Fibroblast of lung (primary cell): ENCODE results near the gene ATP2B1. TPM values are rescaled to one million over a fixed set of nuclear protein-coding genes. Genes with fewer than 3 reads are reported as not detected.

ENCODE experiments used
- DNase-seq, 2 donors: peaks; one replicate each; pipeline versions ENCODE4 v3.0.0 to v3.0.0-alpha.2; 2010; ENCODE audit warnings: low read depth in 2 of 2
- H2AFZ ChIP-seq: 2 replicates; pipeline ENCODE4 v1.5.1; 2012; ENCODE audit warnings: low read length, control low read depth, inconsistent platforms
- H3K27ac ChIP-seq: 2 replicates; pipeline ENCODE4 v1.5.1; 2011; ENCODE audit warnings: low read length, control low read depth; ENCODE audit not compliant: insufficient read depth
- H3K27me3 ChIP-seq: 2 replicates; pipeline ENCODE4 v1.5.1; 2011; ENCODE audit warnings: mild to moderate bottlenecking, low read length; ENCODE audit not compliant: control insufficient read depth, insufficient read depth
- H3K36me3 ChIP-seq: 2 replicates; pipeline ENCODE4 v1.5.1; 2011; ENCODE audit warnings: low read length; ENCODE audit not compliant: control insufficient read depth, insufficient read depth
- H3K4me1 ChIP-seq: 2 replicates; pipeline ENCODE4 v1.5.1; 2011; ENCODE audit warnings: low read length; ENCODE audit not compliant: control insufficient read depth, insufficient read depth; ENCODE audit errors: extremely low read depth
- H3K4me2 ChIP-seq: 2 replicates; pipeline ENCODE4 v1.5.1; 2011; ENCODE audit warnings: low read length, control low read depth; ENCODE audit not compliant: insufficient read depth; ENCODE audit errors: extremely low read depth
- H3K4me3 ChIP-seq, 4 experiments: fragments of 200-600 bp in 1 of 4; sonication (generic) in 1 of 4; replicated peaks in 1 of 4; 2 replicates each; pipeline ENCODE4 v1.5.1; 2011 to 2016; ENCODE audit warnings: low read length in 4 of 4, low read depth in 3 of 4, mild to moderate bottlenecking in 3 of 4, control low read depth in 2 of 4, inconsistent platforms in 1 of 4, mixed read lengths in 1 of 4; ENCODE audit not compliant: insufficient read depth in 1 of 4; ENCODE audit errors: control extremely low read depth in 1 of 4
- H3K79me2 ChIP-seq: 2 replicates; pipeline ENCODE4 v1.5.1; 2012; ENCODE audit warnings: mild to moderate bottlenecking, low read length, inconsistent platforms; ENCODE audit not compliant: control insufficient read depth, insufficient read depth
- H3K9ac ChIP-seq: 2 replicates; pipeline ENCODE4 v1.5.1; 2011; ENCODE audit warnings: mild to moderate bottlenecking, low read length, control low read depth; ENCODE audit not compliant: insufficient read depth
- H3K9me3 ChIP-seq: 2 replicates; pipeline ENCODE4 v1.5.1; 2012; ENCODE audit warnings: low read depth, low read length; ENCODE audit not compliant: control insufficient read depth, insufficient read depth
- H4K20me1 ChIP-seq: 2 replicates; pipeline ENCODE4 v1.5.1; 2011; ENCODE audit warnings: low read length; ENCODE audit not compliant: control insufficient read depth, insufficient read depth; ENCODE audit errors: extremely low read depth
- EZH2 ChIP-seq: IDR thresholded peaks from 2 replicates; pipeline ENCODE4 v1.5.1; 2012; ENCODE audit warnings: low read length, control low read depth, mild to moderate bottlenecking; ENCODE audit errors: missing control alignments
- polyA plus RNA-seq, 2 donors: library from polyadenylated mRNA; depleted of rRNA in 1 of 2; stranded (reverse) in 1 of 2; unstranded in 1 of 2; fragments of >200 nt; gene quantifications; 2 replicates each; pipeline ENCODE4 v1.2.1, GENCODE V29; 2011 to 2012; ENCODE audit warnings: missing spikeins in 1 of 2
- total RNA-seq: library from RNA; depleted of rRNA; stranded (reverse); fragments of >200 nt; gene quantifications from 2 replicates; pipeline ENCODE4 v1.2.1, GENCODE V29; 2014
- TF ChIP-seq, protein P1 (sequence below), 2 donors: IDR thresholded peaks in 1 of 2; conservative IDR thresholded peaks in 1 of 2; 1 replicate in 1 of 2; 2 replicates in 1 of 2; pipeline ENCODE4 v1.5.1; 2011 to 2012; ENCODE audit warnings: low read length in 2 of 2, control low read depth in 1 of 2, inconsistent platforms in 1 of 2, low read depth in 1 of 2, mild to moderate bottlenecking in 1 of 2

ATP2B1 gene
- total and polyA plus RNA-seq, 2 donors (not counting 1 experiment from before 2014, with no cell fraction given), result 64.3 to 141 TPM

DNA sequence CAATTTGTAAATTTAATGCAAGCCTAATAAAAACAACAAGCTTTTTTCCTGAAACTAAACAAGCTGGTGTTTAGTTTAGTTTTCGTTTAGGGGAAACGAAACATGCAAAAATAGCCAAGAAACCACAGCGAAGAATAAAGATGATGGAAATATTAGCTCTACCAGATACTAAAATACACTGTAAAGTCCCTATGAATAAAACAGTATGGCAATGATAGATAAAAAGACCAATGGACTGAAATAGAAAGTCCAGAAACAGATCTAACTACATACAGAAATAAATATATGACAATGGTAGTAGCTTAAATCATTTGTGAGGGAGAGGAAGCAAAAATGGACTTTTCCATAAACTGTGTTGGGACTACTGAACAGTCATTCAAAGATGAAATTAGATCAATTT is 26.4 kb downstream of the ATP2B1 start:
- H3K4me2 ChIP-seq, result no peak overlapping the region
- no peak overlapping the region for H3K27ac ChIP-seq
- H3K36me3 ChIP-seq, result no peaks in the 10 kb centered on the region
- H2AFZ ChIP-seq, result no peak overlapping the region
- no peaks in the 10 kb centered on the region for H3K4me1 ChIP-seq
- no peaks in the 10 kb centered on the region for H3K27me3 ChIP-seq
- H4K20me1 ChIP-seq, result no peaks in the 10 kb centered on the region
- H3K9me3 ChIP-seq, result no peaks in the 10 kb centered on the region
- H3K4me3 ChIP-seq, result no peak overlapping the region
- no peak overlapping the region for H3K9ac ChIP-seq
- peaks cover 97% of the 10 kb centered on the region for H3K79me2 ChIP-seq
- TF ChIP-seq, protein P1, sequence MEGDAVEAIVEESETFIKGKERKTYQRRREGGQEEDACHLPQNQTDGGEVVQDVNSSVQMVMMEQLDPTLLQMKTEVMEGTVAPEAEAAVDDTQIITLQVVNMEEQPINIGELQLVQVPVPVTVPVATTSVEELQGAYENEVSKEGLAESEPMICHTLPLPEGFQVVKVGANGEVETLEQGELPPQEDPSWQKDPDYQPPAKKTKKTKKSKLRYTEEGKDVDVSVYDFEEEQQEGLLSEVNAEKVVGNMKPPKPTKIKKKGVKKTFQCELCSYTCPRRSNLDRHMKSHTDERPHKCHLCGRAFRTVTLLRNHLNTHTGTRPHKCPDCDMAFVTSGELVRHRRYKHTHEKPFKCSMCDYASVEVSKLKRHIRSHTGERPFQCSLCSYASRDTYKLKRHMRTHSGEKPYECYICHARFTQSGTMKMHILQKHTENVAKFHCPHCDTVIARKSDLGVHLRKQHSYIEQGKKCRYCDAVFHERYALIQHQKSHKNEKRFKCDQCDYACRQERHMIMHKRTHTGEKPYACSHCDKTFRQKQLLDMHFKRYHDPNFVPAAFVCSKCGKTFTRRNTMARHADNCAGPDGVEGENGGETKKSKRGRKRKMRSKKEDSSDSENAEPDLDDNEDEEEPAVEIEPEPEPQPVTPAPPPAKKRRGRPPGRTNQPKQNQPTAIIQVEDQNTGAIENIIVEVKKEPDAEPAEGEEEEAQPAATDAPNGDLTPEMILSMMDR (conservative IDR thresholded peaks at IDR 0.05 in 1 of 2, IDR thresholded peaks at IDR 0.05 in 1 of 2; ENCODE audit: low read depth in 1 of 2, low read length in 2 of 2), result no peak
- no peak for TF ChIP-seq EZH2
- DNase-seq, result no peak

DNA sequence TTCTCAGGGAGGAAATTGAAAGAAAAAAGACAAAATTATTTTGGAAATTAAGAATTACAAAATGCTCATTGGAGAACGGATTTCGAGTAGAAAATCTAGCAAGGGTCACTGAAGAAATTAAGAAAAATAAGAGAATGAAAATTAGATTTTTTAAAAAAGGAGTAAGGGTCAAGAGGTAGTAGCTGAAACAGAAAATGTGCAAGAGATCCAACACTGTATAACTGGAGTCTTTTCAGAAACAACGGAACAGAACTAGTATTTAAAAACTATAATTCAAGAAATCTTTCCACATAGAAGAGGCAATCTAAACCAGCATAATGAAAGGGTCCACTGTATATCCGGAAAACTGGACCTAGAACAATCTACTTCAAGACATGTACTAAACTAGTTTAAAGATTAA is 28.2 kb downstream of the ATP2B1 start:
- Histone ChIP-seq H3K9me3 (no peaks in the 10 kb centered on the region), H3K27ac (no peak overlapping the region), H3K79me2 (peaks cover 96% of the 10 kb centered on the region), H3K27me3 (no peaks in the 10 kb centered on the region), H3K9ac (no peak overlapping the region), H3K4me1 (no peaks in the 10 kb centered on the region), H3K4me2 (no peak overlapping the region), H3K4me3 (no peak overlapping the region), H2AFZ (no peak overlapping the region), H3K36me3 (no peaks in the 10 kb centered on the region), H4K20me1 (no peaks in the 10 kb centered on the region)
- no peak for TF ChIP-seq EZH2
- TF ChIP-seq, protein P1 (conservative IDR thresholded peaks at IDR 0.05 in 1 of 2, IDR thresholded peaks at IDR 0.05 in 1 of 2; ENCODE audit: low read depth in 1 of 2, low read length in 2 of 2), result no peak
- no peak for DNase-seq

DNA sequence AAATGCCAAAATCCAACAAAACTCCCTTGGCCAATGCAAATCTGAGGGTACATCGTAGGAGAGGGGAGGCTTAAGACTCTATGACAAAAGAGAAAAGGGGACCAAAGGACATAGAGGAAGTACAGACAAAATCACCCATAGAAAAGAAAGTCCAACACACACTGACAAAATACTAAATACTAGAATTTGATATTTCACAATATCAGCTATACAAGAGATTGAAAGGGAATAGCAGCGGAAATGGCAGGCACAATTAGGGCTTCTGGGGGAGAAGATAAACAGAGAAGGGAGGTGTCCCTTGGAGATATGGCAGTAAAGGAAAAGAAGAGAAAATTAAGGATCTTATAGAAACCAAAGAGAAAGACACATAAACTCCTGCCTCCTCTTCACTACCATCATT is 29.0 kb downstream of the ATP2B1 start:
- TF ChIP-seq, protein P1 (conservative IDR thresholded peaks at IDR 0.05 in 1 of 2, IDR thresholded peaks at IDR 0.05 in 1 of 2; ENCODE audit: low read depth in 1 of 2, low read length in 2 of 2), result no peak
- no peak for TF ChIP-seq EZH2
- H4K20me1 ChIP-seq, result no peaks in the 10 kb centered on the region
- no peak for DNase-seq
- H3K4me2 ChIP-seq, result no peak overlapping the region
- H3K36me3 ChIP-seq, result no peaks in the 10 kb centered on the region
- H3K9ac ChIP-seq, result no peak overlapping the region
- no peaks in the 10 kb centered on the region for H3K4me1 ChIP-seq
- no peak overlapping the region for H3K27ac ChIP-seq
- no peaks in the 10 kb centered on the region for H3K27me3 ChIP-seq
- H2AFZ ChIP-seq, result no peak overlapping the region
- no peaks in the 10 kb centered on the region for H3K9me3 ChIP-seq
- no peak overlapping the region for H3K4me3 ChIP-seq
- H3K79me2 ChIP-seq, result peaks cover 97% of the 10 kb centered on the region
